Measurements from ENCODE around the gene SLC9A6.

SLC9A6 gene

DNA sequence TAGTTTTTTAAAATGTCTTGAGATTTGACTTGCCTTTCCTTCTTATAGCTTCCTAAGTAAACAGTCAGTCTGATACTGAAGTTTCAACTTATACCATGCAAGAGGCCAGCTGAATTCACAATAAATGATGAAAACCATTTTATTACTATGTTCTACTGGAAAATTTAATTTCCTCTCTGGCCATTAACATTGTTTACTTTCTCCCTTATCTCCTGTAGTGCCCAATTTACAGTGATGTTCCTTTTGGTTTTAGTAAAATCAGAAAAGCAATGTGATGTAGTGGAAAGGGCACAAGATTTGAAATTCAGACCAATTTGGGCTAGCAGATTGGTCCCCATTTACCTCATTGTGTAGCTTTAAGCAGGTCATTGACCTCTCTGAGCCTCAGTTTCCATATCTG, 54.2 kb downstream of the SLC9A6 start (continued):
- TF ChIP-seq, protein P1, sequence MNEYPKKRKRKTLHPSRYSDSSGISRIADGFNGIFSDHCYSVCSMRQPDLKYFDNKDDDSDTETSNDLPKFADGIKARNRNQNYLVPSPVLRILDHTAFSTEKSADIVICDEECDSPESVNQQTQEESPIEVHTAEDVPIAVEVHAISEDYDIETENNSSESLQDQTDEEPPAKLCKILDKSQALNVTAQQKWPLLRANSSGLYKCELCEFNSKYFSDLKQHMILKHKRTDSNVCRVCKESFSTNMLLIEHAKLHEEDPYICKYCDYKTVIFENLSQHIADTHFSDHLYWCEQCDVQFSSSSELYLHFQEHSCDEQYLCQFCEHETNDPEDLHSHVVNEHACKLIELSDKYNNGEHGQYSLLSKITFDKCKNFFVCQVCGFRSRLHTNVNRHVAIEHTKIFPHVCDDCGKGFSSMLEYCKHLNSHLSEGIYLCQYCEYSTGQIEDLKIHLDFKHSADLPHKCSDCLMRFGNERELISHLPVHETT (tag by site-specific recombination; IDR thresholded peaks at IDR 0.05), result no peak
- TF ChIP-seq ZNF777 (tag by site-specific recombination; IDR thresholded peaks at IDR 0.05; ENCODE audit: borderline replicate concordance) (no peak), ZNF426 (tag by site-specific recombination; IDR thresholded peaks at IDR 0.05) (no peak), ZNF24 (tag by site-specific recombination; IDR thresholded peaks at IDR 0.05) (no peak), ZSCAN30 (tag by site-specific recombination; IDR thresholded peaks at IDR 0.05) (0 out of 2 replicates have a peak, but pooled peaks have one; percentile 40), ZNF768 (tag by site-specific recombination; IDR thresholded peaks at IDR 0.05) (no peak), ZNF571 (tag by site-specific recombination; IDR thresholded peaks at IDR 0.05) (no peak), GLI4 (tag by site-specific recombination; IDR thresholded peaks at IDR 0.05) (no peak), ZBTB1 (tag by site-specific recombination; IDR thresholded peaks at IDR 0.05) (no peak), HOXA7 (CRISPR knock-in tag; IDR thresholded peaks at IDR 0.05; ENCODE audit: borderline replicate concordance) (no peak), ZNF404 (tag by site-specific recombination; IDR thresholded peaks at IDR 0.05) (no peak), ZNF837 (tag by site-specific recombination; IDR thresholded peaks at IDR 0.05) (no peak), ZNF174 (tag by site-specific recombination; IDR thresholded peaks at IDR 0.05) (no peak), SALL2 (tag by site-specific recombination; IDR thresholded peaks at IDR 0.05; ENCODE audit: borderline replicate concordance) (no peak), ZNF707 (tag by site-specific recombination; IDR thresholded peaks at IDR 0.05) (no peak), ZFP37 (tag by site-specific recombination; IDR thresholded peaks at IDR 0.05) (no peak), ZNF623 (tag by site-specific recombination; IDR thresholded peaks at IDR 0.05) (no peak), ZNF114 (tag by site-specific recombination; IDR thresholded peaks at IDR 0.05) (no peak), KLF9 (tag by site-specific recombination; IDR thresholded peaks at IDR 0.05; ENCODE audit: low read depth) (no peak), ZNF302 (tag by site-specific recombination; IDR thresholded peaks at IDR 0.05; ENCODE audit: low read depth) (no peak), ZSCAN16 (tag by site-specific recombination; IDR thresholded peaks at IDR 0.05) (no peak), ZNF324 (tag by site-specific recombination; IDR thresholded peaks at IDR 0.05) (no peak), MEIS1 (CRISPR knock-in tag; IDR thresholded peaks at IDR 0.05; ENCODE audit: borderline replicate concordance) (no peak), ZNF664 (tag by site-specific recombination; IDR thresholded peaks at IDR 0.05) (no peak), ZNF76 (tag by site-specific recombination; IDR thresholded peaks at IDR 0.05; ENCODE audit: borderline replicate concordance, low read depth) (no peak), FEZF1 (tag by site-specific recombination; IDR thresholded peaks at IDR 0.05) (peak; percentile 98), MYNN (tag by site-specific recombination; IDR thresholded peaks at IDR 0.05; ENCODE audit: borderline replicate concordance) (no peak), ZNF132 (tag by site-specific recombination; IDR thresholded peaks at IDR 0.05; ENCODE audit: borderline replicate concordance) (no peak), ZNF521 (tag by site-specific recombination; IDR thresholded peaks at IDR 0.05) (no peak), ZNF514 (tag by site-specific recombination; IDR thresholded peaks at IDR 0.05) (no peak)
- TF ChIP-seq, protein P2, sequence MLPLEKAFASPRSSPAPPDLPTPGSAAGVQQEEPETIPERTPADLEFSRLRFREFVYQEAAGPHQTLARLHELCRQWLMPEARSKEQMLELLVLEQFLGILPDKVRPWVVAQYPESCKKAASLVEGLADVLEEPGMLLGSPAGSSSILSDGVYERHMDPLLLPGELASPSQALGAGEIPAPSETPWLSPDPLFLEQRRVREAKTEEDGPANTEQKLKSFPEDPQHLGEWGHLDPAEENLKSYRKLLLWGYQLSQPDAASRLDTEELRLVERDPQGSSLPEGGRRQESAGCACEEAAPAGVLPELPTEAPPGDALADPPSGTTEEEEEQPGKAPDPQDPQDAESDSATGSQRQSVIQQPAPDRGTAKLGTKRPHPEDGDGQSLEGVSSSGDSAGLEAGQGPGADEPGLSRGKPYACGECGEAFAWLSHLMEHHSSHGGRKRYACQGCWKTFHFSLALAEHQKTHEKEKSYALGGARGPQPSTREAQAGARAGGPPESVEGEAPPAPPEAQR (tag by site-specific recombination; IDR thresholded peaks at IDR 0.05), result no peak
- TF ChIP-seq, protein P3, sequence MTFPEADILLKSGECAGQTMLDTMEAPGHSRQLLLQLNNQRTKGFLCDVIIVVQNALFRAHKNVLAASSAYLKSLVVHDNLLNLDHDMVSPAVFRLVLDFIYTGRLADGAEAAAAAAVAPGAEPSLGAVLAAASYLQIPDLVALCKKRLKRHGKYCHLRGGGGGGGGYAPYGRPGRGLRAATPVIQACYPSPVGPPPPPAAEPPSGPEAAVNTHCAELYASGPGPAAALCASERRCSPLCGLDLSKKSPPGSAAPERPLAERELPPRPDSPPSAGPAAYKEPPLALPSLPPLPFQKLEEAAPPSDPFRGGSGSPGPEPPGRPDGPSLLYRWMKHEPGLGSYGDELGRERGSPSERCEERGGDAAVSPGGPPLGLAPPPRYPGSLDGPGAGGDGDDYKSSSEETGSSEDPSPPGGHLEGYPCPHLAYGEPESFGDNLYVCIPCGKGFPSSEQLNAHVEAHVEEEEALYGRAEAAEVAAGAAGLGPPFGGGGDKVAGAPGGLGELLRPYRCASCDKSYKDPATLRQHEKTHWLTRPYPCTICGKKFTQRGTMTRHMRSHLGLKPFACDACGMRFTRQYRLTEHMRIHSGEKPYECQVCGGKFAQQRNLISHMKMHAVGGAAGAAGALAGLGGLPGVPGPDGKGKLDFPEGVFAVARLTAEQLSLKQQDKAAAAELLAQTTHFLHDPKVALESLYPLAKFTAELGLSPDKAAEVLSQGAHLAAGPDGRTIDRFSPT (tag by site-specific recombination; IDR thresholded peaks at IDR 0.05), result no peak
- TF ChIP-seq, protein P4, sequence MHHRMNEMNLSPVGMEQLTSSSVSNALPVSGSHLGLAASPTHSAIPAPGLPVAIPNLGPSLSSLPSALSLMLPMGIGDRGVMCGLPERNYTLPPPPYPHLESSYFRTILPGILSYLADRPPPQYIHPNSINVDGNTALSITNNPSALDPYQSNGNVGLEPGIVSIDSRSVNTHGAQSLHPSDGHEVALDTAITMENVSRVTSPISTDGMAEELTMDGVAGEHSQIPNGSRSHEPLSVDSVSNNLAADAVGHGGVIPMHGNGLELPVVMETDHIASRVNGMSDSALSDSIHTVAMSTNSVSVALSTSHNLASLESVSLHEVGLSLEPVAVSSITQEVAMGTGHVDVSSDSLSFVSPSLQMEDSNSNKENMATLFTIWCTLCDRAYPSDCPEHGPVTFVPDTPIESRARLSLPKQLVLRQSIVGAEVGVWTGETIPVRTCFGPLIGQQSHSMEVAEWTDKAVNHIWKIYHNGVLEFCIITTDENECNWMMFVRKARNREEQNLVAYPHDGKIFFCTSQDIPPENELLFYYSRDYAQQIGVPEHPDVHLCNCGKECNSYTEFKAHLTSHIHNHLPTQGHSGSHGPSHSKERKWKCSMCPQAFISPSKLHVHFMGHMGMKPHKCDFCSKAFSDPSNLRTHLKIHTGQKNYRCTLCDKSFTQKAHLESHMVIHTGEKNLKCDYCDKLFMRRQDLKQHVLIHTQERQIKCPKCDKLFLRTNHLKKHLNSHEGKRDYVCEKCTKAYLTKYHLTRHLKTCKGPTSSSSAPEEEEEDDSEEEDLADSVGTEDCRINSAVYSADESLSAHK (tag by site-specific recombination; IDR thresholded peaks at IDR 0.05), result peak; percentile 43; the same call in 1 of the 2 replicates
- TF ChIP-seq, protein P5, sequence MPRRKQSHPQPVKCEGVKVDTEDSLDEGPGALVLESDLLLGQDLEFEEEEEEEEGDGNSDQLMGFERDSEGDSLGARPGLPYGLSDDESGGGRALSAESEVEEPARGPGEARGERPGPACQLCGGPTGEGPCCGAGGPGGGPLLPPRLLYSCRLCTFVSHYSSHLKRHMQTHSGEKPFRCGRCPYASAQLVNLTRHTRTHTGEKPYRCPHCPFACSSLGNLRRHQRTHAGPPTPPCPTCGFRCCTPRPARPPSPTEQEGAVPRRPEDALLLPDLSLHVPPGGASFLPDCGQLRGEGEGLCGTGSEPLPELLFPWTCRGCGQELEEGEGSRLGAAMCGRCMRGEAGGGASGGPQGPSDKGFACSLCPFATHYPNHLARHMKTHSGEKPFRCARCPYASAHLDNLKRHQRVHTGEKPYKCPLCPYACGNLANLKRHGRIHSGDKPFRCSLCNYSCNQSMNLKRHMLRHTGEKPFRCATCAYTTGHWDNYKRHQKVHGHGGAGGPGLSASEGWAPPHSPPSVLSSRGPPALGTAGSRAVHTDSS (tag by site-specific recombination; IDR thresholded peaks at IDR 0.05), result no peak
